DMS 273 treated with DMSO at 0.1 percent for 48 hours (cell line): ENCODE data around the gene PHLDA2.

Experiments used
- DNase-seq: peaks from one replicate; lab custom pipeline; 2025; lab: John Stamatoyannopoulos, UW

PHLDA2 gene

DNA sequence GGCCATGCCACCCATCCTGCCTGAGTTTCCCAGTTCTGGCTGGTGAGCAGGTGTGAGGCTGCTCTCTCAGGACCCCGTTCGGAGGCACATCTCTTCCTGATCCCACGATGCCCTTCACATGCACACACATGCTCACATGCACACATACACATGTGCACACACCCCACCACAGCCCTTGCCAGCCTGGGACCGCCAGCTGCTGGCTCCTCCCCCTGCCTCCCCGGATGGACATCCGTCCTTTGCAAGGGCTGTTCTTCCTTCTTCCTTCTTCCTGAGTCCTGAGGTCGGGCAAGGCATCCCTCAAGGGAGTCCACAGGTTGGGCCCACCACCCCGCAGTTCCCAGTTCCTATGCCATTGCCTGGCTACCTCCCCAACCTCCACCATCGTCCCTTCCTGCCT lies 33.2 kb downstream of the PHLDA2 start:
- DNase-seq = no peak

DNA sequence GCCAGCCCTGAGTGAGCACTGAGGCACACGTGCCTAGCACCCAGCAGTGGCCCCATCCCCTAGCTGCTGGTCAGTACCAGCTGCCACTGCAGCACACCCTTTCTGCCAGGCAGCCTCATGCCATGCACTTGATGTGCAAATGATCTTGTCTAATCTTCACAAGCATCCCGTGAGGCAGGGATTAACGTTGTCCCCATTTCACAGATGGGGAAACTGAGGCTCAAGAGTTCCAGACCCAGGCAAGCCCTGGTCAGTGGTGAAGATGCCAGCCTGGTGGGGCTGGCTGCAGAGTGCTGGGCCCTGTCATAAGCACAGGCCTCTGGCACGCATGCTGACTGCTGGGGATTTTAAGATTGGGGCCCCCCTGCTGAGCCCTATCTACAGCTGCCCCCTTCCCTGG lies 35.3 kb downstream of the PHLDA2 start:
- DNase-seq = no peak

DNA sequence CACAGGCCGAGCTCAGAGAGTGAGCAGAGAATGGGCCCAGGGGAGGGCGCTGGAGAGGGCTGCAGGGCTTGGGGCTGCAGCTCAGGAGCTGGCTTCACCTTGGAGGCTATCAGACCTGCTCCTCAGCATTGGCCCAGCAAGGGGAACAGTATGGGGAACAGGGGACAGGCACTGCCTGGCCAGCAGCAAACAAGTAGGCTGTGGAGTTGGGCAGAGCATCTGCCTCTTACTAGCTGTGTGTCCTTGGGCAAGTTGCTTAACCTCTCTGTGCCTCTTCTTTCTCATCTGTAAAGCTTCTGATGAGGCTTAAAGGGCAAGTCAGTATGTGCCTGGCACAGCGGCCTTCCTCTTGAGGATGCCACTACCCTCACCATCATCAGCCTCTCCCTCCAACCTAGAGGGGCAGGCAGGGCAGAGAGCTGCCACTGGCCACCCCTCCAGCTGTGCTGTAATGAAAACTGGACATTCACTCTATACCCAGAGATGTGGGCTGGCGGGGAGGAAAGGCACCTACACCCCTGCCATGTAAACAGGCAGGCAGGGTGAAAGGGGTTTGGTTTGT lies 36.2 kb downstream of the PHLDA2 start:
- no peak for DNase-seq

GRCh38 chr11:2892215-2892966 lies 36.8 kb downstream of the PHLDA2 start:
- DNase-seq = peak; percentile 9

GRCh38 chr11:2891326-2892214 lies 37.6 kb downstream of the PHLDA2 start:
- no peak for DNase-seq

GRCh38 chr11:2890466-2891294 lies 38.5 kb downstream of the PHLDA2 start:
- no peak for DNase-seq

DNA sequence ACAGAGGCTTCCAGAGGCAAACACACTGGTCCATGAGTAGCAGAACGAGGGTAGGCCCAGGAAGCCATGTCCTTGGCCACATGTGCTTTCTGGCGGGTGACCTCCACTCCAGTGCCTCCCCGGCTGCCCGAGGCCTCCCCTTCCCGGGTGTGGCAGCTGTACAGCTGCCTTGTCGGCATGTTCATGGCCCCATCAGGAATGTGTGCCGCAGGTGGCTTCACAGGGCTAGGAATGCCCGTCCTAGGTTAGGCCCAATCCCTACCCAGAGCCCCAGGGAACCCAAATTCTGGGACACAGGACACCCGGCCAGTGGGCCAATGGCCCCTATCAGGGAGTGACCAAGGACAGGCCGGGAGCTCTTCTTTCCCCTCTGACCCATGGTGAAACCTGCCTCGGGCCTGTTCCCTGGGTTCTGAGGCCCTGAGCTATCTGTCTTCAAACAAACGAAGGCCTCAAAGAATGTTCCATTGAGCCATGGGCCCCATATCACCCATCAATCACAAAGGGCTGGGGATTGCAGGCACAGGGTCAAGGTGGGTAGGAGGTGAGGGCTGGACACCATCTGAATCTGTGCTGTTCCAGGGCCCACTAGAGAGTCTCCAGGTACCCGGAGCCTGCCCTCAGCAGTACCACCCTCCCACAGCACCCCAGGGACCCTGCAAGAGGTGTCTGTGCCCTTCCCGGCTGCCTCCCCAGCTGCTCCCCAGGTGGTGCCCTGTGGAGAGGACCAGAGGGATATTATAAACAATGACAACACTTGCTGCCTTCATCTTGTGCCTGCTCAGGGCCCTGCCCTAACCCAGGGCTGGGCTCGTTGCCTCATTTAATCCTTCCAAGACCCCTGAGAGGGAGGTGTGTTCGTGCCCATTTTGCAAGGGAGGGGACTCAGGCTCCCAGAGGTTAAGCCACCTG lies 39.6 kb downstream of the PHLDA2 start:
- DNase-seq = no peak

- DNase-seq = peak; percentile 24
Measured at GRCh38 chr11:2888266-2888968, 40.8 kb downstream of the PHLDA2 start.

DNA sequence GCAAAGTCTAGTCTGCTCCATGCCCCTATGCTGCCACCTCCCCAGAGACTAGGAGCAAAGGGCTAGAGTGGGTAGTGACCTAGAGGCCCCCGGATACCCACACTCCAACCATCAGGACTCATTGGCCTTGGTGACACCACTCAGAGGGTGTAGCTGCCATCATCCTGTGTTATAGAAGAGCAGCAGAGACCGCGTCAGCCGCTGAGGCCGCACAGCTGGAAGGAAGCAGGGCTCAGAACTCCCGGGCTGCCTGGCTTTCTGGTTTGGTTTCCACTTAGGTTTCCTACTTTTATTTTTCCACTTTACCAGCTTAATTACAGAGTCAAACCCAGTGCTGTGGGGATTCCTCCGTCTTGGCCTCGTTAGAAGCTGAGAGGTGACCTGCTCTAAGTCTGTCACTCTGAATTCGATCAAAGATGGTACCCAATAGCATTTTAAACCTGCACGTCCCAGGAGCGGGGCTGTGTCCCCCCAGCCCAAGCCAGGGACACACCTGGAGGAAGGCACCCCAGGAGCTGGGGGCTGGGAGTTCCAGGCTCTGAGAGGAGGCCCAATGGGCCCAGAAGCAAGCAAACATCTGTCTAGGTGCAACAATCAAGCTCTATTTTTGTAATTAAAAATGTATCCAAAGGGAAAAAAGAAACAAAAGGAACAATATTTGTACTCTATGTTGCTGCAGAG lies 41.6 kb downstream of the PHLDA2 start:
- no peak for DNase-seq

DNA sequence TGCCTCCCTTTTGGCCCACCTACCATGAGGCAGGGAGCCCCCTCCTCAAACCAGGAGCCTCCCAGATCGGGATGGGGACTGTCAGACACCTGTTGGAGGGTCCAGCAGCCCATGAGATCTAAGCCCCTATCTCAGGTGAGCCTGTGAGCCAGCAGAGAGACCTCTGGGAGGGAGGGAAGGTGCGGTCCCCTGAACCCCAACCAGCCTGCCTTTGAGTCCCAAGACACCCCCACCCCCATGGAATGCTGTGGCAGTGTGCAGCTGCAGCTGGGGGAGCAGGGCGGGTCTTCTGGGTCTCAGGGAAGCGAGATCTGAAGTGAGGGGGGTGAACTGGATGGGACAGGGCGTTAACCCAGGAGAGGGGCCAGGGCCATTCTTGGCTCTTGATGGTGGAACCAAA lies 42.3 kb downstream of the PHLDA2 start:
- DNase-seq = no peak

GRCh38 chr11:2886191-2886894 lies 42.9 kb downstream of the PHLDA2 start:
- DNase-seq = no peak

DNA sequence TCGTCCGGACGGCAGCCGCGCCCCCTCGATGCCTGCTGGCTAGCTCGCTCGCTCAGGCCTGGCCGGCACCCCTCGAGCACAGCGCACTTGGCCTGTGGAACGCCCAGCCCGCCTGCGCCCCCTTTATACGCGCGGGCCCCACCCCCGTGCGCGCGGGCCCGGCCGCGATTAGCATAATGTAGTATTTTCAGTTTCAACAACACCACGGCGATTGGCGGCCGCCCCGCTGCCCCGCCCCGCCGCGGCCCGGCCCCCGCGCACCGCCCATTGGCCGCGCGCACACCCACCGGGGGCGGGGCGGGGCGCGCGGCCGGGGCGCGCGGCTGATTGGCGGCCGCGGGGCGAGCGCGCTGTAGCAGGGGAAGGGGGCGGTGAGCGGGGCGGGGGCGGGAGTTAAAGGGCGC lies 43.5 kb downstream of the PHLDA2 start, which contains the start of gene CDKN1C:
Gene CDKN1C, minus strand, starts transcription at position 98 of the 404 bp plus-strand sequence. CDS start 319 bp downstream, outside the sequence.
- DNase-seq = peak; percentile 12

DNA sequence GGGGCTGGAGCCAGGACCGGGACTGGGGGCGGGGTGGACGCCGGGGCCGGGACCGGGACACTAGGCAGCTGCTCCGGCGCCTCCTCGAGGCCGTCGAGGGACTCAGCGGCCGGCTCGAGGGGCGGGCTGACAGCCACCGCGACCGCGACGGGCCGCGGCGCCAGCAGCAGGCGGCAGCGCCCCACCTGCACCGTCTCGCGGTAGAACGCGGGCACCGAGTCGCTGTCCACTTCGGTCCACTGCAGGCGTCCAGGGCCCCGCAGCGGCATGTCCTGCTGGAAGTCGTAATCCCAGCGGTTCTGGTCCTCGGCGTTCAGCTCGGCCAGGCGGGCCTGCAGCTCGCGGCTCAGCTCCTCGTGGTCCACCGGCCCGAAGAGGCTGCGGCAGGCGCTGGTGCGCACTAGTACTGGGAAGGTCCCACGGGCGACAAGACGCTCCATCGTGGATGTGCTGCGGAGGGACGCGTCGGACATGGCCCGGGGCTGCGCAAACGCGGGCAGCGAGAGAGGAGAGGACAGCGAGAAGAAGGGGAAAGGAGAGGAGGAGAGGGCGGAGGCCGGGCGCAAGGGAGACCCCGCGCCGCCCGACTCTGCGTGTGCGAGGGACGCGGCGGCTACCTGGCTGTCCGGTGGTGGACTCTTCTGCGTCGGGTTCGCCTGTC lies 44.1 kb downstream of the PHLDA2 start:
- DNase-seq = no peak

DNA sequence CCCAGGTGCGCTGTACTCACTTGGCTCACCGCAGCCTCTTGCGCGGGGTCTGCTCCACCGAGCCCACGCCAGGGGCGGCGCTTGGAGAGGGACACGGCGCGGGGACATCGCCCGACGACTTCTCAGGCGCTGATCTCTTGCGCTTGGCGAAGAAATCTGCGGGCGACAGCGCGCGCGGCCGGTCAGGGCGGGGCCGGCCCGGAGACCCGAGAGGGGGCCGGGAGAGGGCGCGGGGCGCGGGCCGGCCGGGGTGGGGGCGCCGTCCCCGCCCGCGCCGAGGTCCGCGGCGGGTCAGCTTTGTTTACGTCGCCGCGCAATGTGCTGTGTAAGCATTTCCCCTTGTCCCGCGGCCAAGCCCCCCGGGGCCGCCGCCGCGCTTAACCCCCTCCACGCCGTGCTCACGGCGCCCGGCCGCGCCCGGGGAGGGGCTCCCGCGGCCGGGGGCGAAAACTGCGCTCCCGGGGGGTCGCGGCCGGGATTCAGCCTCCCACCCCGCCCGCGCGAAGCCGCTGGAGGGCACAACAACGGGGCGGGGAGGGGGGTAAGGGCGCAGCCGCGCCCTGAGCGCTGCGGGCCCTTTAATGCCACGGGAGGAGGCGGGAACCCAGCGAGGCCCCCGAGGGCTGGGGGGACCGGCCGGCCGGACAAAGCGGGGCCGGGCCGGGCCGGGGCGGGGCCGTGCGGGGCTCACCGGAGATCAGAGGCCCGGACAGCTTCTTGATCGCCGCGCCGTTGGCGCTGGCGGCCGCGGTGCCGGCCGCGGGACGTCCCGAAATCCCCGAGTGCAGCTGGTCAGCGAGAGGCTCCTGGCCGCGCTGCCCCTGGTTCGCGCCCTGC lies 45.0 kb downstream of the PHLDA2 start:
- DNase-seq = no peak

DNA sequence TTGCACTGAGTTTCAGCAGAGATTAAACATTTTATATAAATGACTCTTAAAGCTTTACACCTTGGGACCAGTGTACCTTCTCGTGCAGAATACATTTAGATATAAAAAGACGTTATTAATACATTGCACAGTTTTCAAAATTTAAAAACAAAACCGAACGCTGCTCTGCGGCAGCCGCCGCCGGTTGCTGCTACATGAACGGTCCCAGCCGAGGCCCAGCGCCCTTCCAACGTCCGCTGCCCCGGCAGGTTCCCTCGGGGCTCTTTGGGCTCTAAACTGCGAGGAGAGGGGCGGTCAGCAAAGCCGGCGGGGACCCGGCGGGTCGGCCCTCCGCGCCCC lies 45.6 kb downstream of the PHLDA2 start:
- no peak for DNase-seq

- no peak for DNase-seq
Measured at GRCh38 chr11:2882396-2883110, 46.7 kb downstream of the PHLDA2 start.

DNA sequence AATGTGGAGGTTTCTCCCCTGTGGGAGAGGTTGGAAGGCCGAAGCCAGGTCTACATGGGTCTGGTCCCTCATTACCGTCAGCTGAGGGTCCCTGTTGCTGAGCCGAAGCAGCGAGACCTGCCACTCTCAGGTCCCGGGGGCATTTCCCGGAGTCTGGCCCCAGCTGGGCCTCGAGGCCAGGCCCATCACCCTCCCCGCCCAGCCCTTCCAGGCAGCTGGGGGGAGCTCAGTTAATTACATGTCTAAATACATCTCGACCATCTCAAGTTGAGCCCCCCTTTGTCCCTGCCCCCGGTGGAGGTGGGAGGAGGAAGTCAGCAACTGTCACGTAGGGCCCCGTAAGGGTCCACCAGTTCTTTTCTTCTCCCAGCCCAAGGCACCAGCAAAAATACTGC lies 47.2 kb downstream of the PHLDA2 start:
- DNase-seq = no peak
